C4-2B (cell line): ENCODE data around the gene DUS3L.

ENCODE experiments used
- ZFX ChIP-seq: fragments of 450-650 bp; IDR thresholded peaks from 2 replicates; pipeline ENCODE4 v1.6.1; 2017
- TF ChIP-seq, protein P1 (sequence below): fragments of 450-650 bp; conservative IDR thresholded peaks from 2 replicates; pipeline ENCODE4 v1.5.1; 2017; ENCODE audit warnings: mild to moderate bottlenecking

DNA sequence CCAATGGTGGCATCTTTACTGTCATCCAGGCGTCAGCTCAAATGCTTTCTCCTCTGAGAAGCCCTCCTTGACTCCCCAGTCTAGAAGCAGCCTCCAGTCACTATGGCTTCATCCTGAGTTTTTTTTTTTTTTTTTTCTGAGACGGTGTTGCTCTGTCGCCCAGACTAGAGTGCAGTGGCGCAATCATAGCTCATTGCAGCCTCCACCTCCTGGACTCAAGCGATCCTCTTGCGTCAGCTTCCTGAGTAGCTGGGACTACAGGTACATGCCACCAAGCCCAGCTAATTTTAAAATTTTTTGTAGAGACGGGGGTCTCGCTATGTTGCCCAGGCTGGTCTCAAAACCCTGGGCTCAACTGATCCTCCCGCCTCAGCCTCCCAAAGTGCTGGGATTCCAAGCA, 18.1 kb upstream of the DUS3L start:
- TF ChIP-seq, protein P1, sequence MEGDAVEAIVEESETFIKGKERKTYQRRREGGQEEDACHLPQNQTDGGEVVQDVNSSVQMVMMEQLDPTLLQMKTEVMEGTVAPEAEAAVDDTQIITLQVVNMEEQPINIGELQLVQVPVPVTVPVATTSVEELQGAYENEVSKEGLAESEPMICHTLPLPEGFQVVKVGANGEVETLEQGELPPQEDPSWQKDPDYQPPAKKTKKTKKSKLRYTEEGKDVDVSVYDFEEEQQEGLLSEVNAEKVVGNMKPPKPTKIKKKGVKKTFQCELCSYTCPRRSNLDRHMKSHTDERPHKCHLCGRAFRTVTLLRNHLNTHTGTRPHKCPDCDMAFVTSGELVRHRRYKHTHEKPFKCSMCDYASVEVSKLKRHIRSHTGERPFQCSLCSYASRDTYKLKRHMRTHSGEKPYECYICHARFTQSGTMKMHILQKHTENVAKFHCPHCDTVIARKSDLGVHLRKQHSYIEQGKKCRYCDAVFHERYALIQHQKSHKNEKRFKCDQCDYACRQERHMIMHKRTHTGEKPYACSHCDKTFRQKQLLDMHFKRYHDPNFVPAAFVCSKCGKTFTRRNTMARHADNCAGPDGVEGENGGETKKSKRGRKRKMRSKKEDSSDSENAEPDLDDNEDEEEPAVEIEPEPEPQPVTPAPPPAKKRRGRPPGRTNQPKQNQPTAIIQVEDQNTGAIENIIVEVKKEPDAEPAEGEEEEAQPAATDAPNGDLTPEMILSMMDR, result no peak
- no peak for TF ChIP-seq ZFX
